NCI-H1105 treated with DMSO at 0.1 percent for 48 hours (cell line): Measurements from ENCODE around the gene PLEKHG7.
"Not testable (repeated sequence)": the region's sequence is repeated elsewhere in the genome, so short reads cannot be mapped to it uniquely, and the experiment has no call there.

Experiments
- DNase-seq: peaks from one replicate; lab custom pipeline; 2025; lab: John Stamatoyannopoulos, UW

PLEKHG7 gene, protein sequence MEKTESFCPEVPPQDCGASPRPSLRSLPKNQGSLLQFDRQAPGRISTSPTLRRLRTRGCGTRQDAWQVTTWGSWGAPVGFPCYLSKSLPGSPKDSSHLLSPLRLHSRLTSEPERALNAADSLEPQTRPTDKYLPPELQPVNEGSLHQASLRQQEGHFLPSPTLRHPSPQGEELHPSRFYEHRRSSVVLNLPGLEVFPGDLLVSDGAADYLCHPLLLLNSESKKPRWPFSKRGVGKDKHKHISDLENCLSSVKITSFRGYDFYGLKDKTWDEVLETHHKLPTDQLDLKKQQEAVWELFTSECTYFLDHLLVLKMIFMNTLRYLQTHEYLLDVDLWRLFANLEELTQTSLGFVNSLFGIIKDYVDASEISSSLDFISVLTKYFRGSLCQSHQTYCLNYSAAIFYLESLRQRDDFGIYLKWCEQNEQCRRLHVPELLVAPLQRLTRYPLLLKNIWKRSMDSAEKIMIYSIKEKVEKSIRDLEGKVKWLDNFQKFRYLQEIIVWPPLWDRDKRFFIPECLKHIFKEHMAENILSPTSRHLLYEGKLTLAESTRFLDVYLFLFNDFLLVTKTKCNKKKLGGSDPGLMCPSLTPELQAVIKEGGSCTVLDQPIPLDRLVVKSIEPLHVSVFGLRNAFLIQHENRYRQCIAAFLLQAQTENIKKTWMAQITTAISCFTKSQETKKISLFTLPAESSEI

DNA sequence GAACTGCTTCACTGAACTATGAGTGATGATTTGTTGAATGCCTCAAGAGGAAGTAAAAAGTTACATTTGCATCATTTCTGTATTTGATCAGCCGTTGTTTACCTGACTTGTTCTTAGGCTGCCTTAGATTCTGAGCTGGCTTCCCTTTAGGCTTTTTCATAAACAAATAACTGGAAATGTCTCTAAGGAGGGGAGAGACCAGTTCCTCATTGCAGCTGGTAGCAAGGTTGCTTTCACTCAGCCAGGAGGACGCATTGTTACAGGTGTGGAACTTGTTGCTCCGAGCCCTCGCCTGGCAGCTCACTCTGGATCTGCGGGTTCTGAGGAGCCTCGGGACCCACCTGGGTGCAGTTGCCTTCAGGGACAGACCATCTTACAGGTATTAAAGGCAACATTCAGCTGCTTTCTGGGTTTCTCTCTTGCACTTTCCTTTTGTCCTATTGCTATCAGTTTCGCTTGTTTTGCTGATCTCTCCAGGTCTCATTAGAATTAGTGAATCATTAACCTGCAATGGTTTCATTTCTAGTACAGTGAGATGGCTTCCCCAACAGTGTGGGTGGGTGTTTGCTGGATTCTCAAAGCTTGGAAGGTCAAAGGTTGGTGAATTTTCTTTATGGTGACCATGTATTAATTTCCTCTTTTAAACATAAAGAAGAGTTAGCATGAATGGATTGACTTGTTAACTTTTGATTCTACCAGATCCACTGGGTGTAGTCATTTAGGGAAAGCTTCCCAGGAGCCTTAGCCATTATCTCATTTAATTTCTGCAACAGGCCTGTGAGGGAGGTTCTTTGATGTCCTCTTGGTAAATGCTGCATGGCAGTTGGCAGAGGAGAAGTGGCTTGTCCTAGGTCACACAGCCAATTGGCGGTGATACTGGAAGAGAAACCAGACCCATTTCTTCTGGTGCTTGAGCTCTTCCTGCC is at the start of gene PLEKHG7:
PLEKHG7 (plus strand) TSS at position 236 of the 926 bp plus-strand sequence. CDS start 3,643 bp downstream, outside the sequence.
- no peak for DNase-seq

DNA sequence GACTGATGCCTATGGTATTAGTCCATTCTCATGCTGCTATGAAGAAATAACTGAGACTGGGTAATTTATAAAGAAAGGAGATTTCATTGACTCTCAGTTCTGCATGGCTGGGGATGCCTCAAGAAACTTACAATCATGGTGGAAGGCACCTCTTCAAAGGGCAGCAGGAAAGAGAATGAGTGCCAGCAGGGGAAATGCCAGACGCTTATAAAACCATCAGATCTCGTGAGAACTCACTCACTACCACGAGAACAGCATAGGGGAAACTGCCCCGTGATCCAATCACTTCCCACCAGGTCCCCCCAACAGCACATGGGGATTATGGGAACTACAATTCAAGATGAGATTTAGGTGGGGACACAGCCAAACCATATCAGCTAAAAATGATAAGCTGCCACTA is 48.5 kb upstream of the PLEKHG7 start:
- not testable (repeated sequence) for DNase-seq

DNA sequence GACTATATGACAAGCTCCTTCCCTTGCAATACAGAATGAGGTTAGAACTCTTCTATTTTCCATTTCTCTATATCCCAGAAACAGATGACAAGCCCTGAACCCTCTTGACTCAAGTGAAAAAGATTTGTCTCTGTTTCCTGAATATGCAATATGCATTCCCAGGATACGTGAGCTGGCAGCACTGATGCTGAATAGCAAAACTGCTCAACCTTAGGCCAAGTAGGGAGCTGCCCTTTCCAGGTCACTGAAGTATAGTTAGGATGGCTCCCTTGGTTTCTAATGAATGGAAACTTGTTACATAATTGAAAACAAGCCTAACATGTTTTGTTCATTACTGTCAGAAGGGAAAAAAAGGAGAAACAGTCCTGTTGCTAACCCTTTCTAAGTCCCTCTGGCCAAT is 47.9 kb upstream of the PLEKHG7 start:
- no peak for DNase-seq

DNA sequence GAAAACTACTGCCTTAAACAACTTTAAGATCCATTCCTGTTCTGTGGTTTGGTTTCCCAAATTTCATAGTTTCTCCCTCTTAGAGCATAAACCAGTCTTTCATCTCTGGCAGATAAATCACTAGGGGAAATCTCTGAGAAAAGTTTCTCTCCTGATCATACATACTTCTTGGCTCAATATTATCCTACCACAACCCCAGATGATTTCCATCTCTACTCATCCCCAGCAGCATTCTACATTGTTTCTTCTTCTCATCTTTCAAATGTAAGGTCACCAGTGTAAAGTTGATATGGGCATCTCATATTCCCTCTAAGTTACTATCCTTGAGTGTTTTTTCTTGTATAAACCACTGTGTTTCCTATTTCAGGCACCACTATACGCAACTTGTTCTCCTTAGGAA is 45.9 kb upstream of the PLEKHG7 start:
- DNase-seq = no peak

DNA sequence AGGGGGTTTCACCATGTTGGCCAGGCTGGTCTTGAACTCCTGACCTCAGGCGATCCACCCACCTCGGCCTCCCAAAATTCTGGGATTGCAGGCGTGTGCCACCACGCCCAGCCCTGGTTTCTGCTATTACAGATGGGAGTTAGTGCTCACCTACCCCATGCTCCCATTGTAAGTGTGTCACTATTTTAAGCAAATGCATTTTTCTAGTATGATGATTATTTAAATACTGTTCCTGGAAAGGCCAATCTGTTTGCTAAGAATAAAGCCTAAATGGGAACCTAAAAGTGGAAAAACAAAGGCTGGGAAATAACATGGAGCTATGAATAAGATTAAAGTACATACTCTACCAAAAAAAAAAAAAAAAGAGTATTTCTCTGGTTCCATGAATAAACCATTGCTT is 45.0 kb upstream of the PLEKHG7 start:
- no peak for DNase-seq

DNA sequence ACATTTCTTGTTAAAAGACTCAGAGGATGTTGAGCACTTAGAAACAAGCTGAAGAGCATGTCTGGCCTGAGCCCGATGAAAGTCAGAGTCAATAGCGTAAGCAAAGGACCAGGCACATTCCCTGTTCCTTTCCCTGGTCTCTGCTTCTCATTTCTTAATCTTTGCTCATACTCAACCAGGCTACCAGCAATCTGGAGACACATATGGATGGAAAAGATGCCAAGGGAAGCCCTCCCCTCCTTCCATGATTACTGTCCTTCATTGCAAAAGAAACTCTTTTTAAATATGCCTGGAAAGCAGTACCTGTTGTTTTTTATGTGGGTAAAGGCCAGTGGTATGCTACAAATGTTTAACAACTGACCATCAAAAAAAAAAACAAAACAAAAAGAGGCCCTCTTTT is 44.2 kb upstream of the PLEKHG7 start:
- DNase-seq = no peak

DNA sequence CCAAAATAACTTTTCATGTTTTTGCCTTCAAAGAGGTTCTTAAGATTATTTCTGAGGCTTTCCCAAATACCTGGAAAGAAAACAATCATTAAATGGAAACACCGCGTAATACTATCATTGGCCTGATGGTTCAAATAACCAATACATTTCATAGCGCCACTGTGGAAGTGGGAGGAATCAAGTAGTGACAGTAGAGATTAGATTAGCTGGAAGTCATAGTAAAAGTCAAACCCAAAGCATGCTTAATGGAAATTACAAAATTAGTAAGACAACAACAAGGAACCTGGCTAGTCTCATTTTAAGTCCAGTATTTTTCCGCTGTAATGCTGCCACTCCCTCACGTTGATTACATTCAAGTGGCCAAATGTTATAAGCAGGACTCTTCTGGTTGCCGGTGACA is 41.5 kb upstream of the PLEKHG7 start:
- DNase-seq = no peak

DNA sequence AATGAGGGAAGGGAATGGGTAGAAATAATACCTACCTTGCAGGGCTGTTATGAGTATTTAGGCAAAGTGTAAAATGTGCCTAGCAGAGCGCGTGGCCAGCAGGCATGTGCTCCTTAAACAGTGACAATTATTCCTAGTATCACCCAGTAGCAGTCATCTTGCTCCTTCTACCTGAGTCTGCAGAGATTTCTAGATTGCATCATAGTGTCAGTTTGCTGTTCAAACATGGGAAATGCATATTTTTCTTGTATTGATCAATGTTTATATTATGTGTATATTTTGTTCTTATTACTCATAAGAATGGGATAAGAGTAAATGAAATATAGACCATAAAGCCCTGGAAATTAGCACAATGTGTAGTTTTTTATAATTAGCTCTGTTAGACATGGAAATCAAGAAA is 37.3 kb upstream of the PLEKHG7 start:
- DNase-seq = no peak

DNA sequence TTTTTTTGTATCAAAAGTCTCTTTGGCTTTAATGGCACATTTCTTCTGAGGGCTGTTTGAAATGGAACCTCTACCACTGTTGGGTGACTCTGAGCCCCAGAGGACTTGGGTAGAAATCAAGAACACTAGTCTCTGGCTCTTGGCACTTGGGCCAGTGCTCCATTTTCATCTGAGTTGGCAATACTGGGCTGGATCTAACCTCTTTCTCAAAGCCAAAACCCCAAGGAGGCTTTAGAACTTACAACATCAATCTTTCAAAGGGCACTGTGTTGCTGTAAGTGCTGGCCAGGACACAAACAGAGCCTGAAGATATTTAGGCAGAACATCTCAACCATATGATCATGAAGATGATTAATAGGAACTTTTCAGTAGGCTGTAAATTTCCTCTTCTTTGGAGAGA is 34.0 kb upstream of the PLEKHG7 start:
- no peak for DNase-seq

DNA sequence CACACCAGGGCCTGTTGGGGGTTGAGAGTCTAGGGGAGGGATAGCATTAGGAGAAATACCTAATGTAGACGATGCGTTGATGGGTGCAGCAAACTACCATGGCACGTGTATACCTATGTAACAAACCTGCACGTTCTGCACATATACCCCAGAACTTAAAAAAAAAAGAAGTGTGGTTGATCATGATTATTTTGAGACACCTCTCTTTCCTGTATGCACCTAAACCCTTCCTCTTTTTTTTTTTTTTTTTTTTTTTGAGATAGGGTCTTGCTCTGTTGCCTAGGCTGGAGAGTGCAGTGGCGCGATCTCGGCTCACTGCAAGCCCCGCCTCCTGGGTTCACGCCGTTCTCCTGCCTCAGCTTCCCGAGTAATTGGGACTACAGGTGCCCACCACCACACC is 31.3 kb upstream of the PLEKHG7 start:
- not testable (repeated sequence) for DNase-seq

DNA sequence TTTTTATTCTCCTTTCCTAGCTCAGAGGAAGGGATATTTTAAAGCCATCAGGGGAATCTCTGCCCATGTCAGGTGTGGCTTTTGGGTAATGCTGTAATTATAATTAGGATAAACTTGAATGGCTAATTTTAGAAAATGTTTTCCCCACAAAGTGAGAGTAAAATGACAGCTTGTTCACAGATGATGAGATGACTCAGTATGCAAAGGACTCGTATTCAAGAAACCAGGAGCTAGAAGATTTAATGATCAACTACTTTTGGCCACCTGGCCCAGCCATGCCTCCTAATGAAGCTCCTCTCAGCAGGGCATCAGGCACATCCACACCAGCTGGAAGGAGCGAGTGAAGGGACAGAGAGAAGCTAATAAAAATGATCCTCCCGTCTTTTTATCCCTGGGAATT is 29.0 kb upstream of the PLEKHG7 start:
- no peak for DNase-seq

DNA sequence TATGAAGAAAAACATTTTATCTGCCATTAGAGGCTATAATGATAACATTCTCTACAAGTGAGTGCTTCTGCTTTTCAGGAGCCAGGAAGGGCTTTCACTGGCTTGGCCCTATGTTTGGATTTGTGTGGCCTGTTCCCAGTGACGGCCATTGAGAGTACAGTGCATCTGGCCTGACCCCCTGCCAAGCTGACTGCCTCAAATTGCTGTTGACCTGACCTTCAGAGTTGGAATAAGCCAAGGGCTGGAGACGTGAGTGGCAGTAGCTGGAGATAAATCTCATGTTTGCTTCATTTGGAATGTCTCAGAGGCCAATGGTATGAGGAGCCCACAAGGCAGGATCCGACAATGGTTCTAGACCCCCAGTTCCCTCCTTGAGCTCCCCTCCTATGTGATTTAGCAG is 28.3 kb upstream of the PLEKHG7 start:
- DNase-seq = no peak

DNA sequence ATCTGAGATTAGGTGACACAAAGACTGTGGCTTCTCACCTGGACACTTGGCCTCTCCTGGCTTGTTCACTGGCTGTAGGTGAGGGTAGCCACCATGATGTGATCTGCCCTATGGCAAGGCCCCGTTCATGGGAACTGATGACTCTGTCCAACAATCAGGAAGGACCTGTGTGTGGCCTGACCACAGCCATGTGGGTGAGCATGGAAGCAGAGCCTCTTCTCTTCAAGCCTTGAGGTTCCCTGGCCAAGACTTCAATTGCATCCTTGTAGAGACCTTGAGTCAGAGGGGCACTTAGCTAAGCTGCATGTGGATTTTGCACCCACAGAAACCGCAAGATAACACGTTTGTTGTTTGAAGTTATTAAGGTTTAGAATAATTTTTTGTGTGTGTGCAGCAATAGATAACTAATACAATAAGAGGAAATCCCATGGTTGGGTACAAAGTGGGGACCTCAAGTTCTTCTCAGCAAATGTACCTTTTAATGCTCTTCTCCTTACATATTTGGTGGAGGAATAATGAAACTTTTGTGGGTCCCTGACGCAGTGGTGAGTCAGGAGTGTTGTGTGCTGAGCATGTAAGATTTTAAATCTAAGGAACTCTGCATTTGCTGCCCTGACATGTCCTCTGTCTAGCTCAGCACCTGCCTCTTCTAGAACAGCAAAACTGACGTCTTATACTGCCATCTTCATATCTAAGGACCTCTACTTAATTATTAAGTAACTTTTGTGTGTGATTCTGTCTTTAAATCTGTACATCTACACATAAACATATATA is 27.5 kb upstream of the PLEKHG7 start:
- DNase-seq = no peak

DNA sequence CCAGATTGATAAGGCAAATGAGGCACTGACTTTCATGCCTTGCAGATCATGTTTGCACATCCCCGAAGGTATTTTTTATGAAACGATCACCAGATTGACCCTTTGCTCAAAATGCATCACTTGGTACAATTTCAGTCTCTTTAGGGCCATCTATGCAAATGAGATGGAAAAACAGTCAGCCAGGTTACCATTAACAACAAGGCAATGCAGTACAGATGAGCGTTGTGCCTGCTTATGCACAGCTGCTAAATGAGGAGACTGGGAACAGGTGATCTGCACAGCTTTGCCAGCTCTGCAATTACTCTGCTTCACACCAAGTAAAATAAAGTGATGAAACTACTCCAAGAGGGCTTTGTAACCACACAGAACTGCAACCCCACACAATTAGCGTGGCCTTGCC is 26.1 kb upstream of the PLEKHG7 start:
- DNase-seq = no peak

DNA sequence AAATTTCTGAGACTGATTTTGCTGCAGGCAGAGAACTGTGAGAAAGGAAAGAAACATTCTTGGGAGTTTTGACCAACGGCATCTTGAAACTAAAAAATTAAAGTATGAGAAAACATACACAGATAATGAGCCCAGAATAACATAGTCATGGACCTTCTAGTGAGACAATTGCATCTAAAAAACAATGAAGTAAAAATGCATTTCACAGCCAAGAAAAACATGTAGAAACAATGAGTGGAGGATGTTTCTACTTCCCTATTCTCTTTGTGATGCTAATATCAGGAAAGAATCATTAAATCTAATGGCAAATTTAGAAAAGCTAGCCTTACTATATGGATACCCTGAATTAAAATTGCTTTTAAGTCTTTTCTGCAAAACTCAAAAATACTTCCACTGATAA is 12.2 kb upstream of the PLEKHG7 start:
- no peak for DNase-seq

DNA sequence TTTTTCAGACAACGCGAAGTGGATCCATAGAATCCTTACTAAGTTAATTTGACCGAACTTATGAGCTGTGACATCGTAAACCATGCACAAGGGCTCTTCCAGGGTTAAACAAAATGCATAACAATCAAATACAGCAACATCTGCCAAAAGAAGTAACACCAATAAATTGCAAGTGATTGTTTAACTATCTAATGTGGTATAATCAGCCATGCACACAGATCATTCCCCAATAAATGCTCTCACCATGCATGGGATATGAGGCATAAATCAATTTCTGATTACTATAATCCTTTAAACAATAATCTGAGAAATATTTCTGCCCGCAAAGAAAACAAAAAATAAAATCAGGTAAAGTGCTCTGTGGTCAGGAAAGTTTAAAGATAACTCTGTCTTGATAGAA is 7.7 kb upstream of the PLEKHG7 start:
- no peak for DNase-seq

DNA sequence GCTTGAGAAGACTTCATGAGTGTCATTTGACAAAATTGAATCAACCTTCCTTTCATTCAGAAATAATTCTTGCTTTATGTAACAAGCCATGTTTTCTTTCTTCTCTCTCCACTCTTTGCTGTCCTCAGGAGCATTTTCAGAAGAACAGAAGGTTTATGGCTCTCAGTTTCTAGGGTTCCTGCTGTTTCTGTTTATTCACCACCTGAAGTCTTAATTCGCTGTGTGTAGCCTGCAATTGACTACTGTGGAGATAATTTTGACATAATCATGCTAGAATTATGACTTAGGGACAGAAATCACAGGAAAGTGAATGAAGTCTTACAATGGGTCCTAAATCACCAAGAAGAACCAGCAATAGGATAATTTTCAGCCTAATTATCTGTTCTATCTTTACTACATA is 7.2 kb upstream of the PLEKHG7 start:
- DNase-seq = no peak

DNA sequence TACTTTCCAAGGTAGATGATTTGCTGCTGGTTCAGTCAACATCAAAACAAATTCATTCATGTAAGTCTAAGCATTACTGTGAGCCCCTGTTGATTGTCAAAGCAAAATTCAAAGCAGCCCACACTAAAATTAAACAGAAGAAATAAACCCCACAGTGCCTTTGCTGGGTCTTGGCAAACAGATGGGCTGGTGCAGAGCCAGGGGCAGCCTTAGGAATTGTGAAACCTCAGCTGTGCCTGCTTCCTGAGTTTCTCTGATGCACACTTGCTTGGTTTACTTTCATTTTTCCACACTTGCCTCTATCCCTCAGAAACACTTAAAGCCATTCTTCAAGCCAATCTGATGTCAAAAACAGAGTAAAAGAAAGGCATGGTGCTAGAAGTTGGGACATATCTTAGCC is 6.6 kb upstream of the PLEKHG7 start:
- DNase-seq = no peak

DNA sequence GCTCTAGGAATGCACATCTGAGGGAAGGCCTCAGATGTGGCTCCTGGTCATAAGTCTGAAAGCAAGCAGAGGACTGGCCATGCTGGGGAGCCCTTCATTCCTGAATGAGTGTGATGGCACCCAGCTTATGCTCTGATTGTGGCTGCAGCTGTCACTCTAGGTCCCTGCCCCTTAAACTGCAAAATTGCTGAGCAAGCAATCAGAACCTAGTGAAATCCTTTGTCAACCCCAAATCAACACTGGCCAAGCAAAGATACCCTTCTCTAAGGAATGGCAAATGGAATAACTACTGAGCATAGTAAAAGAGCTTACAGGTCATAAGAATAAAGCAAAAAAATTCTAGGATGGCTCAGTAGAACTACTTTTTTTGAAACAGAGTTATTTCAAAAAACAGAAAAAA is 4.3 kb upstream of the PLEKHG7 start:
- no peak for DNase-seq

DNA sequence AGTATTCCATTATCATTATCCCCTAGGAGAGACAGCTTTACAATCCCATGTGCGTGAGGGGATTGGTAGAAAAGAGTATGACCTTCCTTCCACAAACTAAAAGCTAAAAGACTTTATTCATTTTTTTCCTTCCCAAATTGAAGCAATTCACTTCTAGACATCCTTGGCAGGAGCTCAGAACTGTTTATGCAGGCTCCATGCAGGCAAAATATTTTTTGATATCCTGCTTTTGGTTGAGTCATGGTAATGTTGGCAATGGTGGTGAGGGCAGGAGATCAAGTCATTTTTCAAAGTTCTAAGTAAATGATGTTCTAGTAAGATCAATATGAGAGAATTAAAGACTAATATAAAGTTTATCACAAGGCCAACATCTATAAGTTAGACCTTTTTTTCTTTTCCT is 1.3 kb upstream of the PLEKHG7 start:
- no peak for DNase-seq

DNA sequence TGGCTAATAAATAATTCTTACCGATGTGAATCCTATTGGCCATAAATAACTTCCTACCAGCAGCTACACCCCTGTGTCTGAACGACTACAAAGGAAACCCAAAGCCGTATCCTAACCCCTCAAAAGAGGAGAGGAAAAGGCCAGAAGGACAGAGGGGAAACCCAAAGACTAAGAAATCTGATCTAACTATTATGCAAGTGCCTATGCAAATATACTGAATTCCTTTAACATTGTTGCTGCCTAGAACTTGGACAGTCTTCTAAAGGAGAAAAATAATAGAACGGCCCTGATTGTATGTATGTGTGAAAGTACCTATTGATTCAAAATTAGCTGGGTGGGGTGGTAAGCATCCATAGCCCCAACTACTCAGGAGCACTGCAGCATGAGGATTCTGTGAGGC is 997 bp downstream of the PLEKHG7 start:
- DNase-seq = no peak

DNA sequence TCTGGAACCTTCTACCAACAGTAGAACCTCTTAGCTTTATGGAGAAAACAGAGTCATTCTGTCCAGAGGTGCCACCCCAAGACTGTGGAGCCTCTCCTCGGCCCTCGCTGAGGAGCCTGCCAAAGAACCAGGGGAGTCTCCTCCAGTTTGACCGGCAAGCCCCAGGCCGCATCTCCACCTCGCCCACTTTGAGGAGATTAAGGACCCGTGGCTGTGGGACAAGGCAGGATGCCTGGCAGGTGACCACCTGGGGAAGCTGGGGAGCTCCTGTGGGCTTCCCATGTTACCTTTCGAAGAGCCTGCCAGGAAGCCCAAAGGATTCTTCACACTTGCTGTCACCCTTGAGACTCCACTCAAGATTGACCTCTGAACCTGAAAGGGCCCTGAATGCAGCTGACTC is 3.8 kb downstream of the PLEKHG7 start:
- DNase-seq = no peak
